Measurements from ENCODE around the gene ASB5. TPM values are rescaled to one million over a fixed set of nuclear protein-coding genes. Genes with fewer than 3 reads are reported as not detected.
A peak's percentile ranks its signal among the peaks of the same experiment; 100 is the strongest.

The ASB5 gene
- total and polyA plus RNA-seq, 2 of the 8 experiments (the other 6 are each of a cell fraction or from before 2014, with no cell fraction given): 0.02 TPM; not detected in 1

DNA sequence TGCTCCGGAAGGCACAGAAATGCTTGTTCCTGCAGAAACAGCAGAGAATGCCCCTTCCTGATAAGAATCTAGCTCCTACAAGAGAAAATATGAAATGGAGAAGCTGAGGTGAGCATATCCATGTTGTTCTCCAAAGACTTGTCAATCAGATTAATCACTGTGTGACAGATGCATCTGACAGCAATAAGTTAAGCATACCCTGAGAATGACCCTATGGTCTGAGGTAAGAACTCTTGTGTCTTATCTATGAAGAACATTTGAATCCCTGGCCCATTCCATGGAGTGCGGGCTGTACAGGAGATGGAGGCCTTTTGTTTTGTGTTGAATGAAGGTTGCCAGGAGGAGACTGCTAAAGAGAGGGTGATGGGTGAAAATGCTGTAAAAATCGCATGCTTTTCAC, 21.5 kb upstream of the ASB5 start:
- Histone ChIP-seq H3K4me3 (ENCODE audit: extremely low read depth in 1 of 4, insufficient read depth in 2 of 4, low read depth in 3 of 4, low read length in 4 of 4) (no peak overlapping the region), H3K36me3 (ENCODE audit: control insufficient read depth in 2 of 4, insufficient read depth in 4 of 4, low read length in 3 of 4) (no peaks in the 10 kb centered on the region), H3K23me2 (ENCODE audit: low read depth, low read length) (no peaks in the 10 kb centered on the region), H3K4me1 (replicated peaks in 1 of 4; ENCODE audit: control insufficient read depth in 3 of 4, insufficient read depth in 4 of 4, low read length in 3 of 4) (peaks cover 0 to 2% (median 0%) of the 10 kb centered on the region in 4 experiments; a peak in 1 of 7 replicates), H2BK20ac (ENCODE audit: low read length) (no peak overlapping the region), H2BK15ac (ENCODE audit: low read length) (no peak overlapping the region), H2BK120ac (replicated peaks; ENCODE audit: low read depth, low read length) (no peak overlapping the region), H3K14ac (ENCODE audit: insufficient read length) (no peak overlapping the region), H4K8ac (ENCODE audit: extremely low read depth, insufficient read depth, low read length) (no peak overlapping the region), H3K23ac (ENCODE audit: insufficient read length) (no peak overlapping the region), H4K91ac (replicated peaks; ENCODE audit: insufficient read length, low read length) (no peak overlapping the region), H3K79me1 (ENCODE audit: low read depth, low read length) (no peaks in the 10 kb centered on the region), H2BK5ac (ENCODE audit: low read depth, low read length) (no peak overlapping the region), H3K9ac (replicated peaks in 1 of 4; ENCODE audit: extremely low read depth in 1 of 4, low read depth in 3 of 4, low read length in 3 of 4) (no peak overlapping the region), H3K79me2 (ENCODE audit: control insufficient read depth in 1 of 2, insufficient read depth in 2 of 2, low read length in 2 of 2) (no peaks in the 10 kb centered on the region), H4K5ac (ENCODE audit: insufficient read length, low read depth, low read length) (no peak overlapping the region), H3K27ac (ENCODE audit: low read depth, low read length) (no peak overlapping the region), H2AK5ac (ENCODE audit: low read depth, low read length) (no peak overlapping the region), H3K27me3 (replicated peaks in 1 of 4; ENCODE audit: control insufficient read depth in 3 of 4, extremely low read depth in 1 of 4, insufficient read depth in 3 of 4, low read length in 3 of 4) (no peaks in the 10 kb centered on the region), H3K4me2 (ENCODE audit: insufficient read depth in 1 of 2, low read depth in 2 of 2, low read length in 2 of 2) (no peak overlapping the region), H3K9me3 (ENCODE audit: insufficient read depth in 2 of 2, low read depth in 1 of 2, low read length in 1 of 2) (no peaks in the 10 kb centered on the region), H2BK12ac (ENCODE audit: low read depth, low read length) (no peak overlapping the region), H3K56ac (replicated peaks; ENCODE audit: insufficient read length, low read depth, low read length) (no peak overlapping the region), H3K18ac (ENCODE audit: extremely low read depth, low read length) (no peak overlapping the region), H4K20me1 (replicated peaks in 1 of 2; ENCODE audit: control insufficient read depth in 1 of 2, insufficient read depth in 2 of 2, low read length in 2 of 2) (no peaks in the 10 kb centered on the region), H3K4ac (replicated peaks; ENCODE audit: insufficient read length, low read depth, low read length) (no peak overlapping the region), H2AFZ (ENCODE audit: low read length) (peak overlapping the region; percentile 41; the same call in 1 of the 2 replicates)
- DNase-seq (ENCODE audit: low read depth in 1 of 2, low spot score in 2 of 2) (no peak), FAIRE-seq (no peak)
- WGBS, 2 experiments (ENCODE audit: extremely low coverage in 1 of 2, insufficient coverage in 1 of 2, insufficient read length in 1 of 2, insufficient replicate concordance in 2 of 2, low coverage in 1 of 2, low lambda C conversion rate in 2 of 2, missing lambda C conversion rate in 1 of 2): 97% methylated on average over 3 of the region's 3 CpGs; no CpG with 5 or more reads in 1 of the 2 experiments
- ChIA-PET CTCF (ENCODE audit: partially characterized antibody) (no interaction called here), POLR2A (ENCODE audit: partially characterized antibody) (no interaction called here)
- TF ChIP-seq CHD2 (IDR thresholded peaks at IDR 0.05; ENCODE audit: low read length) (no peak), ZNF274 (IDR thresholded peaks at IDR 0.05; ENCODE audit: borderline replicate concordance, extremely low read depth, low read length) (no peak)

Data from H1 (cell line).